Activated T-cell treated with anti-CD3 and anti-CD28 coated beads, Interleukin-2, amount 50 U/mL, for 1 hour (primary cell): Measurements from ENCODE around the gene BMP7.
"Not testable (repeated sequence)": the region's sequence is repeated elsewhere in the genome, so short reads cannot be mapped to it uniquely, and the experiment has no call there.

Experiments used
- DNase-seq: peaks from one replicate; pipeline ENCODE4 v3.0.0-alpha.2; 2020

Gene BMP7

GRCh38 chr20:57287007-57287880 is 20.8 kb upstream of the BMP7 start:
- DNase-seq: no peak

- DNase-seq: no peak
Observed at GRCh38 chr20:57283860-57284259, 17.4 kb upstream of the BMP7 start.

- DNase-seq: no peak
Observed at GRCh38 chr20:57282670-57283361, 16.4 kb upstream of the BMP7 start.

- no peak for DNase-seq
Observed at GRCh38 chr20:57281900-57282299, 15.5 kb upstream of the BMP7 start.

GRCh38 chr20:57280221-57280620 is 13.8 kb upstream of the BMP7 start:
- DNase-seq: no peak

- DNase-seq: not testable (repeated sequence)
Observed at GRCh38 chr20:57279548-57279947, 13.1 kb upstream of the BMP7 start.

GRCh38 chr20:57278457-57278856 is 12.0 kb upstream of the BMP7 start:
- no peak for DNase-seq

- DNase-seq: no peak
Observed at GRCh38 chr20:57277398-57278105, 11.1 kb upstream of the BMP7 start.

GRCh38 chr20:57276221-57276620 is 9.8 kb upstream of the BMP7 start:
- DNase-seq: no peak

- DNase-seq: no peak
Observed at GRCh38 chr20:57275813-57276212, 9.4 kb upstream of the BMP7 start.

- DNase-seq: no peak
Observed at GRCh38 chr20:57275334-57275733, 8.9 kb upstream of the BMP7 start.

GRCh38 chr20:57274846-57275245 is 8.4 kb upstream of the BMP7 start:
- no peak for DNase-seq

GRCh38 chr20:57274299-57274698 is 7.9 kb upstream of the BMP7 start:
- DNase-seq: no peak

- no peak for DNase-seq
Observed at GRCh38 chr20:57272883-57273535, 6.6 kb upstream of the BMP7 start.

GRCh38 chr20:57270204-57270984 is 4.0 kb upstream of the BMP7 start:
- no peak for DNase-seq

GRCh38 chr20:57269148-57269984 is 2.9 kb upstream of the BMP7 start:
- no peak for DNase-seq

GRCh38 chr20:57268399-57269076 is 2.1 kb upstream of the BMP7 start:
- DNase-seq: no peak

GRCh38 chr20:57267158-57267821 is 849 bp upstream of the BMP7 start:
- DNase-seq: no peak

GRCh38 chr20:57265997-57266290 is 497 bp downstream of the BMP7 start:
- no peak for DNase-seq

GRCh38 chr20:57265336-57265996 is 975 bp downstream of the BMP7 start:
- no peak for DNase-seq
